A673 (cell line): ENCODE data around the gene EPN2.

ENCODE experiments used
- EZH2 ChIP-seq: fragments of 200-600 bp; sonication (generic); IDR thresholded peaks from 2 replicates; pipeline ENCODE4 v1.6.1; 2017; ENCODE audit warnings: borderline replicate concordance, low read depth, mild to moderate bottlenecking, mixed read lengths, antibody characterized with exemption, low read length; ENCODE audit not compliant: poor library complexity, severe bottlenecking
- TF ChIP-seq, protein P1 (sequence below): fragments of 300-800, 200-600 bp; sonication (generic); conservative IDR thresholded peaks from 2 replicates; pipeline ENCODE4 v1.5.1; 2017; ENCODE audit warnings: low read depth, mild to moderate bottlenecking, antibody characterized with exemption, low read length, moderate library complexity, mixed read lengths

DNA sequence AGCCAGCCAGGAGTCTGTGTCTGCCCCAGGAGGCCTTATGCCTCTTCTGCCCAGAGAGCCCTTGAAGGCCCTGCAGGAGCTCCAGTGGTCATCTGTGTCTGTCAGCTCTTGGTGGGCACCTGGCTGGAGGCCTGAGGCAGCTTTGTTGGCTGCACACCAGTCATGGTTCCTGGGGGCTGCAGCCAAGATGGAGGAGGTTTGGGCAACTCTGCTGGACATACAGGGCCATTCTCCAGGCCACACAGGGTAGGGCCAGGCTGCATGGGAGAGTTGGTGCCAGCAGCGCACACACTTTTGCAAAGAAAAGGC, 95.9 kb downstream of the EPN2 start:
- TF ChIP-seq EZH2: no peak
- TF ChIP-seq, protein P1, sequence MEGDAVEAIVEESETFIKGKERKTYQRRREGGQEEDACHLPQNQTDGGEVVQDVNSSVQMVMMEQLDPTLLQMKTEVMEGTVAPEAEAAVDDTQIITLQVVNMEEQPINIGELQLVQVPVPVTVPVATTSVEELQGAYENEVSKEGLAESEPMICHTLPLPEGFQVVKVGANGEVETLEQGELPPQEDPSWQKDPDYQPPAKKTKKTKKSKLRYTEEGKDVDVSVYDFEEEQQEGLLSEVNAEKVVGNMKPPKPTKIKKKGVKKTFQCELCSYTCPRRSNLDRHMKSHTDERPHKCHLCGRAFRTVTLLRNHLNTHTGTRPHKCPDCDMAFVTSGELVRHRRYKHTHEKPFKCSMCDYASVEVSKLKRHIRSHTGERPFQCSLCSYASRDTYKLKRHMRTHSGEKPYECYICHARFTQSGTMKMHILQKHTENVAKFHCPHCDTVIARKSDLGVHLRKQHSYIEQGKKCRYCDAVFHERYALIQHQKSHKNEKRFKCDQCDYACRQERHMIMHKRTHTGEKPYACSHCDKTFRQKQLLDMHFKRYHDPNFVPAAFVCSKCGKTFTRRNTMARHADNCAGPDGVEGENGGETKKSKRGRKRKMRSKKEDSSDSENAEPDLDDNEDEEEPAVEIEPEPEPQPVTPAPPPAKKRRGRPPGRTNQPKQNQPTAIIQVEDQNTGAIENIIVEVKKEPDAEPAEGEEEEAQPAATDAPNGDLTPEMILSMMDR: no peak
